Measurements from ENCODE around the gene RNF31.

- TF ChIP-seq POLR2AphosphoS5 (IDR thresholded peaks at IDR 0.05) (no peak), MXI1 (conservative IDR thresholded peaks at IDR 0.05; ENCODE audit: poor library complexity, severe bottlenecking) (no peak), EP300 (conservative IDR thresholded peaks at IDR 0.05; ENCODE audit: poor library complexity, severe bottlenecking) (no peak)
- TF ChIP-seq, protein P1, sequence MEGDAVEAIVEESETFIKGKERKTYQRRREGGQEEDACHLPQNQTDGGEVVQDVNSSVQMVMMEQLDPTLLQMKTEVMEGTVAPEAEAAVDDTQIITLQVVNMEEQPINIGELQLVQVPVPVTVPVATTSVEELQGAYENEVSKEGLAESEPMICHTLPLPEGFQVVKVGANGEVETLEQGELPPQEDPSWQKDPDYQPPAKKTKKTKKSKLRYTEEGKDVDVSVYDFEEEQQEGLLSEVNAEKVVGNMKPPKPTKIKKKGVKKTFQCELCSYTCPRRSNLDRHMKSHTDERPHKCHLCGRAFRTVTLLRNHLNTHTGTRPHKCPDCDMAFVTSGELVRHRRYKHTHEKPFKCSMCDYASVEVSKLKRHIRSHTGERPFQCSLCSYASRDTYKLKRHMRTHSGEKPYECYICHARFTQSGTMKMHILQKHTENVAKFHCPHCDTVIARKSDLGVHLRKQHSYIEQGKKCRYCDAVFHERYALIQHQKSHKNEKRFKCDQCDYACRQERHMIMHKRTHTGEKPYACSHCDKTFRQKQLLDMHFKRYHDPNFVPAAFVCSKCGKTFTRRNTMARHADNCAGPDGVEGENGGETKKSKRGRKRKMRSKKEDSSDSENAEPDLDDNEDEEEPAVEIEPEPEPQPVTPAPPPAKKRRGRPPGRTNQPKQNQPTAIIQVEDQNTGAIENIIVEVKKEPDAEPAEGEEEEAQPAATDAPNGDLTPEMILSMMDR (IDR thresholded peaks at IDR 0.05; ENCODE audit: poor library complexity, severe bottlenecking), result no peak
- TF ChIP-seq, protein P2, sequence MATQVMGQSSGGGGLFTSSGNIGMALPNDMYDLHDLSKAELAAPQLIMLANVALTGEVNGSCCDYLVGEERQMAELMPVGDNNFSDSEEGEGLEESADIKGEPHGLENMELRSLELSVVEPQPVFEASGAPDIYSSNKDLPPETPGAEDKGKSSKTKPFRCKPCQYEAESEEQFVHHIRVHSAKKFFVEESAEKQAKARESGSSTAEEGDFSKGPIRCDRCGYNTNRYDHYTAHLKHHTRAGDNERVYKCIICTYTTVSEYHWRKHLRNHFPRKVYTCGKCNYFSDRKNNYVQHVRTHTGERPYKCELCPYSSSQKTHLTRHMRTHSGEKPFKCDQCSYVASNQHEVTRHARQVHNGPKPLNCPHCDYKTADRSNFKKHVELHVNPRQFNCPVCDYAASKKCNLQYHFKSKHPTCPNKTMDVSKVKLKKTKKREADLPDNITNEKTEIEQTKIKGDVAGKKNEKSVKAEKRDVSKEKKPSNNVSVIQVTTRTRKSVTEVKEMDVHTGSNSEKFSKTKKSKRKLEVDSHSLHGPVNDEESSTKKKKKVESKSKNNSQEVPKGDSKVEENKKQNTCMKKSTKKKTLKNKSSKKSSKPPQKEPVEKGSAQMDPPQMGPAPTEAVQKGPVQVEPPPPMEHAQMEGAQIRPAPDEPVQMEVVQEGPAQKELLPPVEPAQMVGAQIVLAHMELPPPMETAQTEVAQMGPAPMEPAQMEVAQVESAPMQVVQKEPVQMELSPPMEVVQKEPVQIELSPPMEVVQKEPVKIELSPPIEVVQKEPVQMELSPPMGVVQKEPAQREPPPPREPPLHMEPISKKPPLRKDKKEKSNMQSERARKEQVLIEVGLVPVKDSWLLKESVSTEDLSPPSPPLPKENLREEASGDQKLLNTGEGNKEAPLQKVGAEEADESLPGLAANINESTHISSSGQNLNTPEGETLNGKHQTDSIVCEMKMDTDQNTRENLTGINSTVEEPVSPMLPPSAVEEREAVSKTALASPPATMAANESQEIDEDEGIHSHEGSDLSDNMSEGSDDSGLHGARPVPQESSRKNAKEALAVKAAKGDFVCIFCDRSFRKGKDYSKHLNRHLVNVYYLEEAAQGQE (IDR thresholded peaks at IDR 0.05; ENCODE audit: borderline replicate concordance), result no peak
Measured at GRCh38 chr14:24106672-24107271, 40.5 kb upstream of the RNF31 start.

All from neural cell (in vitro differentiated cells).